Astrocyte of the hippocampus (primary cell): ENCODE measurements around the gene TSPOAP1.

Experiments used
- DNase-seq: peaks from one replicate; pipeline ENCODE4 v3.0.0; 2011; ENCODE audit warnings: low read depth, low spot score

TSPOAP1 gene, protein sequence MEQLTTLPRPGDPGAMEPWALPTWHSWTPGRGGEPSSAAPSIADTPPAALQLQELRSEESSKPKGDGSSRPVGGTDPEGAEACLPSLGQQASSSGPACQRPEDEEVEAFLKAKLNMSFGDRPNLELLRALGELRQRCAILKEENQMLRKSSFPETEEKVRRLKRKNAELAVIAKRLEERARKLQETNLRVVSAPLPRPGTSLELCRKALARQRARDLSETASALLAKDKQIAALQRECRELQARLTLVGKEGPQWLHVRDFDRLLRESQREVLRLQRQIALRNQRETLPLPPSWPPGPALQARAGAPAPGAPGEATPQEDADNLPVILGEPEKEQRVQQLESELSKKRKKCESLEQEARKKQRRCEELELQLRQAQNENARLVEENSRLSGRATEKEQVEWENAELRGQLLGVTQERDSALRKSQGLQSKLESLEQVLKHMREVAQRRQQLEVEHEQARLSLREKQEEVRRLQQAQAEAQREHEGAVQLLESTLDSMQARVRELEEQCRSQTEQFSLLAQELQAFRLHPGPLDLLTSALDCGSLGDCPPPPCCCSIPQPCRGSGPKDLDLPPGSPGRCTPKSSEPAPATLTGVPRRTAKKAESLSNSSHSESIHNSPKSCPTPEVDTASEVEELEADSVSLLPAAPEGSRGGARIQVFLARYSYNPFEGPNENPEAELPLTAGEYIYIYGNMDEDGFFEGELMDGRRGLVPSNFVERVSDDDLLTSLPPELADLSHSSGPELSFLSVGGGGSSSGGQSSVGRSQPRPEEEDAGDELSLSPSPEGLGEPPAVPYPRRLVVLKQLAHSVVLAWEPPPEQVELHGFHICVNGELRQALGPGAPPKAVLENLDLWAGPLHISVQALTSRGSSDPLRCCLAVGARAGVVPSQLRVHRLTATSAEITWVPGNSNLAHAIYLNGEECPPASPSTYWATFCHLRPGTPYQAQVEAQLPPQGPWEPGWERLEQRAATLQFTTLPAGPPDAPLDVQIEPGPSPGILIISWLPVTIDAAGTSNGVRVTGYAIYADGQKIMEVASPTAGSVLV (N-terminal part only)

DNA sequence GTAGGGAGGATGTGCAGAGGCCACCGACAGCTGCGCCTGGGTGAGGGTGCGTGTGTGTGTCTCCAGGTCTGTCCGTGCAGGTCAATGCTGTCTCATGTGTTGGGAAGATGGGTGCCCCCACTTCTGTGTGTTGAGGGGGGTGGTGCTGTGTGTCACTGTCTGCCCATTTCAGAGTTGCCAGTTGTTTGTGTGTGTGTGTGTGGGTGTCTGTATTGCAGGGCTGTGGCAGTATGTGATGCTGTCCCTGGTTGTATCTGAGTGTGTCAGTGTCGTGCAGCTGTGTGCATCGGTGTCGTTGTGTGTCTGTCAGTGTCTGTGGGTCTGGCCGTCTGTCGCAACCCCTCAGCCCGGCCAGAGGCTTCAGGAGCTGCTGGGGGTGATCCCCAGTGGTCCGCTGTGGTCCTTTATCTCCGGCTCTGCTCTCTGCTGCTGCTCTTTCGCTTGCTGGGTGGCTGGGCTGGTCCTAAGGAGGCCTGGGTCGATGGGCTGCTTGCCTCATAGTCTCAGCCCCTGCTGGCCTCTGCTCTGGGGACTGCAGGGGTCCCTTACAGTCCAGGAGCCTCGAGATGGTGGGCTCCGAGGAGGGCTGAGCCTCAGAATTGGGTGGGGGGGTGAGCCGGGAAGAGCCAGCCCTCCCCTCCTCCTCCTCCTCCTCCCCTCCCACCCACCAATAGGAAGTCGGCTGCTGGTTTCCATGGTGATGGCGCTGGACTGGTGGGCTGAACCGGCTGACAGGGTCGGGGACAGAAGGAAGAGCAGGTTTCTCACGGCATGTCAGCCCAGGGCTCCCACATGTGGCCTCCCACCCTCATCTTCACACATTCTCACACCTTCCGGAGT lies at the start of gene TSPOAP1:
TSS of gene TSPOAP1 (minus strand) at position 601 of the 840 bp plus-strand sequence. CDS start 875 bp downstream, outside the sequence.
- DNase-seq: no peak

DNA sequence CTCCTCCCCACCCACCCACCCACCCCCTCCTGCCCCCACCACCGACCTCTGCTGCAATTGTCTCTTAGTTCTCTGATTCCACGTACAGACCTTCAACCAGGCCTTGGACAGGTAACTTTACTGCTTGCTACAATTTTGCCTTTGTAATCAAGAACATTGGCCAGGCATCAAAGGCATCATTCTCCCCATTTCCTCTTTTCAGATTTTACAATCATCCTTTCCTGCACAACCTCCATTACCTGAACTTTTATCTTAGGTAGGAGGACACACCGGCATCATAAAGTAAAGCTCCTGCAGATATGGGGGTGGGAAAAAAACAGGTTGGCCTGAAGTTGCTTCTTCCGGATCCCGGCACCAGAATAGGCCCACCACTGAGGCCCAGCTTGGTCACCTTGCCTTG lies 49.1 kb upstream of the TSPOAP1 start:
- DNase-seq: no peak

DNA sequence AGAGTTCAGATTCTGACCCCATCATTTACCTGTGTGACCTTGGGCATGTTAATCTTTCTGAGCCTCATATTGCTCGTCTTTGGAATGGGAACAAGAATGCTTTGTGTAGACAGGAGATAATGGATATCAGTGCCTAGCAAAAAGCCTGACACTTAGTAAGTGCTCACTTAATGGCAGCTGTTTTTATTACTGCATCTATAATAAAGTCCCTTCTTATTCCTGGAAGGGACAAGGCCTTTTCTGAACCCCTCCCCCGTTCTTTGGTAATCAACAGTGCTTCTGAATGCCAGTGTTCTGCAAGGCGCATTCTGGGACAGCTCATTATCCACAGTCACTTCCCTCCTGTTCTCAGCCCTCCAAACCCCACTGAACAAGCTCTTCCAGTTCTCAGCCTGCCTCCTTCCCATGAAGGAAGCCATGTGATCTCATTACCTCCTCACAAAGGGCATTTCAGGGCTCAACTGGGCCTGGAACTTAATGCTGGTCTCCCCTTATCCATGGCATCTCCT lies 48.6 kb upstream of the TSPOAP1 start:
- DNase-seq: no peak

- no peak for DNase-seq
Measured at GRCh38 chr17:58376472-58377000, 47.9 kb upstream of the TSPOAP1 start.

- DNase-seq: no peak
Measured at GRCh38 chr17:58375811-58376210, 47.2 kb upstream of the TSPOAP1 start.

DNA sequence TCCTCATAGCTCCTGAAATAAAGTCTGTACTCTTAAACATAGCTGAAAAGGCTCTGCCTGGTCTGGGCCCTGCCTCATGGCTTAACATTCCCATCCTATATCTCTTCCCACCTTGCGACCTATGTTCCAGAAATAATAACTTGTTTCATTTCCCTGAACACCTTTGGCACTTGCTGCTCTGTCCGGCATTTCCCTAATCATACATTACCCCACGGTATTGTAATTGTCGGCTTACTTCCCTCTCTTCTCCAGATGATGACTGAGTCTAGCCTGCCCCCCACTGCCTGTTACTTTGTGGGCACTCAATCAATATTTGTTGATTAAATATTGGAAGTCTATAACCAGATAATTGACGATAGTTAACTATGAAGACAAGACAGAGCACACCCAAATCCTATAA lies 46.7 kb upstream of the TSPOAP1 start:
- DNase-seq: no peak

GRCh38 chr17:58373923-58374322 lies 45.3 kb upstream of the TSPOAP1 start:
- DNase-seq: no peak

DNA sequence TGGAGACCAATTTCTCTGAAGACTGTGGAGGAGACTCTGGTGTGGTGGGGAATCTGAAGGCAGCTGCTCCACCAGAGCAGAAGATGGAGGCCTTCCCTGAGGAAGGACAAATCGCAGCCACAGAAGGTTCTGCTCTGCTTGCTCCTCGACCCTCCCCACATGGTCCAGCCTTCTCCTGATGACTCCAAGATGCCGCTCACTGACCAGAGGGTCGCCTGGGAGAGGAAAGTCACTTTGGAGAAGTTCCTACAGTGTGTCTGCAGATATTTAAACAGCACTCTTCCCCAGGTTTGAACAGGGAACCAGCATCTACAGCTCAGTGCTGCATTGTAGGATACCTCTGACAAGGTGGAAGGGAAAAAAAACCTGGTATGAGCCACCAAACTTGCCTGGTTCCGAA lies 44.4 kb upstream of the TSPOAP1 start:
- no peak for DNase-seq

DNA sequence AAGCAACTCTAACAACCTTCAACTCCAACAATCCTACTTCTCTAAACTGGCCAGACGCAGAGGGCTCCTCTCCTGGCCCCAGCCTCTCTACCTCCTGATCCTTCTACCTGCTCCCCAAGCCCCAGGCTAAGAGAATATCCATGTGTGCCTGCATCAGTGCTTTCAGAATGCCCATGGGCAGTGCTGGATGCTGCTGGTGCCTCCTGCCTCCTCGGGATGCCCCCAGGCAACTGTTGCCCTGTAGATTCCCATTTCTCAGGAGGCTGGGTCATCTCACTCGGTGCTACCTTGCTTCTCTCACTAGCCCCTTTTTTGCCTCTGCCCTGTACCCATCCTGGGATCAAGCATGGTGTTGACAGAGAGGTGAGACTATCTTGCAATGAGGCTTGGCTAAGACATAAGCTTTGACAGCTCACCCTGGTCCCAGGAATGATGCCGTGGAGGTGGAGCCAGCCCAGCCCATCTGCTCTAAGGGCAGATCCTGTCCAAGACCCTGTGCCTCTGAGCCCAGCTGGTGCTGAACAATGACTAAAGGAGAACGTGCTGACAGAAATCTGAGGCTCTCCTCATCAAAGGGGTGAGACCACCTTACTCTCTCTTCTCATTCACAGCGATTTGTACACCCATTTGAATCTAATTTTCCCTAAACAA lies 42.8 kb upstream of the TSPOAP1 start:
- no peak for DNase-seq

- no peak for DNase-seq
Measured at GRCh38 chr17:58370716-58371115, 42.1 kb upstream of the TSPOAP1 start.

DNA sequence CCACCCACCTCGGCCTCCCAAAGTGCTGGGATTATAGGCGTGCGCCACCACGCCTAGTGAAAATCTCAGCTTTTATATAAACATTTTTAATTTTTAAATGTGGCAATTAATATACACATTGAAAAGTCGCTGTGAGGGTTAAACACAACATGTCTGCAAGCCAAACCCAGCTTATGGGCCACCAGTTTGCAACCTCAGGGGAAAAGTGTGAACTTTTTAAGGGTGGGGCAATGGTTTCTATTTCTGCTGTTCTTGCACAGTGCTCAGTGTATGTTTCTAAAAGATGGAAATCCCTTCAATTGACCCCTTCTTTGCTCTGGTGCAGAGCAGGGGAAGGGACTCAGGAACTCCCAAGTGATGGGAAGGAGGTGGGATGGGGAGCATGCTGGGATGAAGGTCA lies 41.7 kb upstream of the TSPOAP1 start:
- no peak for DNase-seq

GRCh38 chr17:58369214-58370031 lies 40.8 kb upstream of the TSPOAP1 start:
- no peak for DNase-seq

DNA sequence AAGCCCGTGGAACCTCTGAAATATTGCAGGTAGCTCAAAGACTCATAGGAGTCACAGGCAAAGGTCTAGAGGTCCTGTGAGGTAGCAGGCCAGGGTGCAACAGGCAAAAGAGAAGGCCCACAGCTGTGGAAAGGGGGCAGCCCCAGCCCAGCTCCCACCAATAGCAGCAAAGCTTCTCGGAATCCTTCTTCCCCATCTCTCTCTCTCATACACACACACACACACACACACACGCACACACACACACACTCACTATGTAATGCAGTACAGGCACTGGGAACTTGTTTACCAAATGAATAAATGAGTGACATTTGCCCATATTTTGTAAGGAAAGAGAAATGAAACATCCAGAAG lies 40.2 kb upstream of the TSPOAP1 start:
- DNase-seq: no peak

GRCh38 chr17:58367461-58367860 lies 38.9 kb upstream of the TSPOAP1 start:
- DNase-seq: no peak

DNA sequence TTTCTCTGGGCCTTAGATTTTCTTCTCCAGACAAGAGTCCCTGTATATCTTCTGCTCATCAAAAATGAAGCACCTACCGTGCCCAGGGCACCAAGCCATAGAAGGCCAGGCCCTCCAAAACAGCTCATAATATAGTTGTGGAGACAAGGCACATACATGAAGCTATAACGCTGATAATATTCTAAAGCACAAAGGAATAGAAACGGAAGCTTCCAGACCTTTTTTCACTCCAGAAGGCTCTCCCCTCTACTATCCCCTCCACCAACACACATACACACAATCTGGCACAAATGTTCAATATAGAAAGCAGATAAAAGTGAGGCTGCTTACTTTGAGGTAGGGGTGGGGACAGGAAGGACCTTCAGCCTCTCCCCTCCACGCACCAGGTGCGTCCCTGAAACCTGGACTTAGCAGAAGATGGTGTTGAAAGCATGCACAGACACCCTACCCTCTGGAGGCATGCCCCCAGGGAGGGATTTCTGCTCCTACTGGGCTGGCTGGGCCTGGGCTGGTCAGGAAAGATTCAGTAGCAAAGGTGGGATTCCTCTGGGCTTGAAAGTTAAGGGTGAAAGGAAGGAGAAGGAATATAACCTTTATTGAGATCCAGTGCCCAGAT lies 37.5 kb upstream of the TSPOAP1 start:
- DNase-seq: no peak

DNA sequence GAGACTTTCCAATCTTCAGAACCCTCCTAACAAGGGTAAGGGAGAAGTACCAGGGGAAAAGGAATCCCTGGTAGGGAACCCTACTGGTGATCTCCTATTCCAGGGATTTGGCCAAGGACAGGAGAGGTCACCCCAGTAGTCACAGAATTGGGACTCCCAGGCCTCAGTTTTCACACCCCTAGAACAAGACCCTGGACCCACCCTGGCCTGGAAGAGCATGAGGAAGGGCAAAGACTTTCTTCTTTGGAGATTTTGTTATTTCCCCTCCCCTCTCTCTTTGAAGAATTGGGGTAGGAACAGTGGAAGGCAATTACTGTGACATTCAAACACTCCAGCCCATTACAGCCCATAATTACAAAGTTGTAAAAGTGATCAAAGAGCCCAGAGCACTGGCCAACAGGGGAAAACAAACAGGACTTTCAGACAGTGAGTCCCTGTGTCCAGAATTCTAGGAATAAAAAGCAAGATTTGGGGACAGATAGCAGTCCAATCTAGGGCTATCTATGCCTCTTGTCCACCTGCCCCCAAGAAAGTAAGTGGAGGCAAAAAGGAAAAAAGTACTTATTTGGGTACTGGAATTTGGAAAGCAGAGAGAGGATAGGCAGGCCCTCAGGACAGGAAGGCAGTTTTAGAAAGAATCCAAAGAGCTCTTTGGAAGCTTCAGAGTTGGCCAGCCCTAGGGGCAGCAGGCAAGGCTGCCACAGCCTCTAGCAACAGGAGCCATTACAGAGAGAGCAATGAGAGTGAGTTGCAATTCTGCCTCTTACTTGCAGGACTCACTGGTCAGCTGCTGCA lies 36.8 kb upstream of the TSPOAP1 start:
- no peak for DNase-seq

- no peak for DNase-seq
Measured at GRCh38 chr17:58364270-58364942, 35.8 kb upstream of the TSPOAP1 start.
